ES-I3 (cell line): ENCODE results near the gene TRIM32.

Source experiments
- H3K36me3 ChIP-seq: 2 replicates; pipeline ENCODE4 v1.6.1; 2013; ENCODE audit warnings: mild to moderate bottlenecking, low read length, control low read depth, moderate library complexity; ENCODE audit not compliant: insufficient read depth
- H3K4me1 ChIP-seq: 2 replicates; pipeline ENCODE4 v1.6.1; 2013; ENCODE audit warnings: mild to moderate bottlenecking, control low read depth, low read length; ENCODE audit not compliant: insufficient read depth
- H3K9ac ChIP-seq: 2 replicates; pipeline ENCODE4 v1.6.1; 2013; ENCODE audit warnings: low read depth, mild to moderate bottlenecking, low read length, moderate library complexity
- H3K9me3 ChIP-seq: 2 replicates; pipeline ENCODE4 v1.6.1; 2013; ENCODE audit warnings: mild to moderate bottlenecking, low read length, moderate library complexity; ENCODE audit not compliant: control insufficient read depth, insufficient read depth

Gene TRIM32

GRCh38 chr9:116661037-116661954 lies 25.8 kb upstream of the TRIM32 start:
- no peaks in the 10 kb centered on the region for H3K36me3 ChIP-seq
- no peaks in the 10 kb centered on the region for H3K9me3 ChIP-seq
- H3K4me1 ChIP-seq, result peaks cover 2% of the 10 kb centered on the region; the same call in 1 of the 2 replicates
- H3K9ac ChIP-seq, result no peak overlapping the region

- Histone ChIP-seq H3K9ac (no peak overlapping the region), H3K4me1 (peaks cover 2% of the 10 kb centered on the region; the same call in 1 of the 2 replicates), H3K36me3 (no peaks in the 10 kb centered on the region; the same call in 1 of the 2 replicates), H3K9me3 (no peaks in the 10 kb centered on the region)
These were observed 24.3 kb upstream of the TRIM32 start for GRCh38 chr9:116662646-116663310.

DNA sequence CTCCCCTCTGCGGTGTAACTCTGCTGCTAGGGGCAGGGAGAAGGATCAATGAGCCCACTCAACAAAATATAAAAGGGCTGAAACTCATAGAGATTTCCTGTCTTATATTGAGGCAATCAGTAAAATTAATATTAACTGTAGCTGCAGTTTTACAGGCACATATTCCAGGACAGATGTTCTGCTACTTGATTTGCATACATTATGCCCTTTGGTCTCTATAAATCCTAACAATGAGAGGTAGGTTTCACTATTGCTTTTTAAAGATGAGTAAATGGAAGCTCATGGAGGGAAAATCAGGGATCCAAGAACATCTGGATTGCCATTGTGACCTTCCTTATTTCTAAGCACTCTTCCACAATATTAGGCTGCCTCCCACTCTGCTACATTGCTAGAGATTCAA lies 23.5 kb upstream of the TRIM32 start:
- Histone ChIP-seq H3K36me3 (no peaks in the 10 kb centered on the region; the same call in 1 of the 2 replicates), H3K9ac (no peak overlapping the region), H3K9me3 (no peaks in the 10 kb centered on the region), H3K4me1 (peaks cover 2% of the 10 kb centered on the region; the same call in 1 of the 2 replicates)

GRCh38 chr9:116668970-116669695 lies 18.0 kb upstream of the TRIM32 start:
- H3K36me3 ChIP-seq, result no peaks in the 10 kb centered on the region; the same call in 1 of the 2 replicates

DNA sequence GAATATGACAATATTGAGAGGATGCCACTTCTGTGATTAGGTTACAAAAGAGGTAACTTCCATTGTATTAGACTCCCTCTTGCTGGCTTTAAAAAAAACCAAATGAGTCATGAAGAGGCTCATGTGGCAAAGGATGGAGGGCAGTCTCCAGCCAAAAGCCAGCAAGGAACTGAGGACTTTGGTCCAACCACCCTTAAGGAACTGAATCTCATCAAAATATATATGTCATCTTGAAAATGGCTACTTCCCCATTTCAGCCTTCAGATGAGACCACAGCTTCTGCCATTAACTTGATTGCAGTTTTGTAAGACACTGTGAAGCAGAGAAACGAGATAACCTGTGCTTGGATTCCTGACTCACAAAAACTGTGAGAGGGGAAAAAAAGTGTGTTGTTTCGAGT lies 15.5 kb upstream of the TRIM32 start:
- Histone ChIP-seq H3K36me3 (no peaks in the 10 kb centered on the region; the same call in 1 of the 2 replicates), H3K4me1 (no peaks in the 10 kb centered on the region; the same call in 1 of the 2 replicates), H3K9me3 (peaks cover 14% of the 10 kb centered on the region), H3K9ac (no peak overlapping the region)

More at GRCh38 chr9:116668970-116669695, 18.0 kb upstream of the TRIM32 start:
- peaks cover 6% of the 10 kb centered on the region for H3K9me3 ChIP-seq
- no peaks in the 10 kb centered on the region for H3K4me1 ChIP-seq
- no peak overlapping the region for H3K9ac ChIP-seq

- peaks cover 18% of the 10 kb centered on the region for H3K9me3 ChIP-seq
- no peak overlapping the region for H3K9ac ChIP-seq
- no peaks in the 10 kb centered on the region; the same call in 1 of the 2 replicates for H3K36me3 ChIP-seq
- no peaks in the 10 kb centered on the region; the same call in 1 of the 2 replicates for H3K4me1 ChIP-seq
These were observed 13.7 kb upstream of the TRIM32 start for GRCh38 chr9:116673375-116673774.

DNA sequence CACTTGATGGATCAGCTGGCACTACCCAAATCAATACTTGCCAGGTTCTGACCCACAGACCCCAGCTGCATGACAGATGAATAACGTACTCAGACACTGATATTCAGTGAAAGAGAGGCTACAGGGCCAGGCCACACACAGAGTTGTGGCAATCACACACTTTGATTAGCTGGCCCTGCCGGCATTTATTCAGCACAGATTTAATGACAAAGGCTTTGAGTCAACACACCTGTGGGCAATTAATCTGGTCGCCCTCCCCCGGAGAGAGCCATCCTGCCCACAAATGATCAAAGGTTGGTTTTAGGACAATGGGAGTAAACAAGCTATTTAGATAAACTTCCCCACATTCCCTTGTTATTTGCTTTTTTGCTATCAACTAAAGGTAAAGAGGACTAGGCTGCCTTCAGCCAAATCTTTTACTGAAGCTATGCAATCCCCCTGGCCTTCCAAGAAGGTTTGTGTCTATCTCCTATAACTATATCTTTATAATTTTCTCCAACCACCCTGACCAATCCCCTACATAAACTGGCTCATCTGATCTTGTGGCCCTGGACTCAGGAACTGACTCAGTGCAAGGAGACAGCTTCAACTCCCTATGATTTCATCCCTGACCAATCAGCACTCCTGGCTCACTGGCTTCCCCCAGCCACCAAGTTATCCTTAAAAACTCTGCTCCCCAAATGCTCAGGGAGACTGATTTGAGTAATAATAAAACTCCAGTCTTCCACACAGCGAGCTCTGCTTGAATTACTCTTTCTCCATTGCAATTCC lies 12.7 kb upstream of the TRIM32 start:
- no peaks in the 10 kb centered on the region; the same call in 1 of the 2 replicates for H3K4me1 ChIP-seq
- H3K36me3 ChIP-seq, result no peaks in the 10 kb centered on the region; the same call in 1 of the 2 replicates
- peaks cover 18% of the 10 kb centered on the region for H3K9me3 ChIP-seq
- no peak overlapping the region for H3K9ac ChIP-seq

DNA sequence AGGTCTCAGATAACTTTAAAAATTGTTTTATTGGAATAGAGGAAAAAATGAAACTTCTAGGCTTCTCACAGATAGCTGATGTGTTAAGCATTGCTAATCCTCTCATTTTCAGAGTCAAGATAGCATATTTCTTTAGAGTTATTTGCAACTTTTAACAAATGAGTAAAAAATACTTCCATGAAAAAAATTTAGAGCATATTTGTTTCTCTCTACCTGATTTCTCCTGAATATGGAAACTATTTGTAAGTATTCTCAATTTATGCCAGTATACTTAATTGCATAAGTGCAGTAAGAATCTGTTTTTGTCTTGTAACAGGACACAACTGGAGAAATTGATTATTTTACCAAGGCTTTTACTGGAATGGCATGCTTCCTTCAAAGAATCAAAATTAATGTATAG lies 3.6 kb upstream of the TRIM32 start:
- Histone ChIP-seq H3K9me3 (peaks cover 5% of the 10 kb centered on the region; the same call in 1 of the 2 replicates), H3K4me1 (no peaks in the 10 kb centered on the region), H3K9ac (no peak overlapping the region), H3K36me3 (no peaks in the 10 kb centered on the region; the same call in 1 of the 2 replicates)

GRCh38 chr9:116685166-116685565 lies 1.9 kb upstream of the TRIM32 start:
- H3K36me3 ChIP-seq, result no peaks in the 10 kb centered on the region; the same call in 1 of the 2 replicates
- peaks cover 5% of the 10 kb centered on the region; the same call in 1 of the 2 replicates for H3K9me3 ChIP-seq
- H3K4me1 ChIP-seq, result no peaks in the 10 kb centered on the region
- H3K9ac ChIP-seq, result no peak overlapping the region

DNA sequence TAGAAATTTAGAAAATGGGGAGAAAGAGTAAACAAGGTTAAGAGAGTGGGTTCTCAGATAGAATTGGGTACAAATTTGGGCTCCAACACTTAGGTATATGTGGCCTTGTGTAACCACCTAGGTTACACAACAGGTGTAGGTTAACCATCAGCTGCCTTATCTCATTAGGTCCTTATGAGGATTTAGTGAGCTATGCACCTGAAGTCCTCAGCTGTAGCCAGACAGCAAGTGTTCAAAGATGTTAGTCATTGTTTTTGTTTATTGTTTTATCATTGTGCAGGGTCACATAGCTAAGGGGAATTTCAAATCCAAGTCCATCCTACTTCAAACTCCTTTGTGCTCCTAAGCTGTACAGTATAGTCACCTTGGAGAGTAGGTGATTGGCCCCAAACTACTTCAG lies 970 bp upstream of the TRIM32 start:
- Histone ChIP-seq H3K9me3 (peaks cover 5% of the 10 kb centered on the region; the same call in 1 of the 2 replicates), H3K36me3 (no peaks in the 10 kb centered on the region; the same call in 1 of the 2 replicates), H3K4me1 (no peaks in the 10 kb centered on the region), H3K9ac (peak overlapping the region; percentile 80; the same call in 1 of the 2 replicates)

- H3K9ac ChIP-seq, result peak overlapping the region; percentile 80
- peaks cover 5% of the 10 kb centered on the region; the same call in 1 of the 2 replicates for H3K9me3 ChIP-seq
- no peaks in the 10 kb centered on the region; the same call in 1 of the 2 replicates for H3K36me3 ChIP-seq
- no peaks in the 10 kb centered on the region for H3K4me1 ChIP-seq
These were observed 422 bp upstream of the TRIM32 start for GRCh38 chr9:116686693-116687073.

DNA sequence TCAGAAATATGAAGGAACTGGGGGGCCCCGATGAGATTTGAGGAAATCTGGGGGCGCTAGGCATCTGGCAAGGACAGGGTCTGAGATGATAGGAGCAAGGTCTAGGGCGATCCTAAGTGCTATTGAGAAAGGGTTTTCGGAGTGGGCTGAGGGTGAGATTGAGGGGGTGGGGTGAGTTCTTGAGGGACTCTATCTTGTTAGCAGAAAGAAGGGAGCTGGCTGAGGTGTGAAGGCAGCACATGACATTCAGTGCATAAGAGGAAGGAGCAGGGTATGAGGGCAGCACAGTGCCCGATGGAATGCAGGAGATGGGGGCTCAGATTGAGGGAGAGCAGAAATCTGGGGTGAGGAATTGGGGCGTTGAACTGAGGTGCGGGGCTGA lies 640 bp downstream of the TRIM32 start:
- no peaks in the 10 kb centered on the region for H3K4me1 ChIP-seq
- peak overlapping the region; percentile 80 for H3K9ac ChIP-seq
- no peaks in the 10 kb centered on the region; the same call in 1 of the 2 replicates for H3K36me3 ChIP-seq

DNA sequence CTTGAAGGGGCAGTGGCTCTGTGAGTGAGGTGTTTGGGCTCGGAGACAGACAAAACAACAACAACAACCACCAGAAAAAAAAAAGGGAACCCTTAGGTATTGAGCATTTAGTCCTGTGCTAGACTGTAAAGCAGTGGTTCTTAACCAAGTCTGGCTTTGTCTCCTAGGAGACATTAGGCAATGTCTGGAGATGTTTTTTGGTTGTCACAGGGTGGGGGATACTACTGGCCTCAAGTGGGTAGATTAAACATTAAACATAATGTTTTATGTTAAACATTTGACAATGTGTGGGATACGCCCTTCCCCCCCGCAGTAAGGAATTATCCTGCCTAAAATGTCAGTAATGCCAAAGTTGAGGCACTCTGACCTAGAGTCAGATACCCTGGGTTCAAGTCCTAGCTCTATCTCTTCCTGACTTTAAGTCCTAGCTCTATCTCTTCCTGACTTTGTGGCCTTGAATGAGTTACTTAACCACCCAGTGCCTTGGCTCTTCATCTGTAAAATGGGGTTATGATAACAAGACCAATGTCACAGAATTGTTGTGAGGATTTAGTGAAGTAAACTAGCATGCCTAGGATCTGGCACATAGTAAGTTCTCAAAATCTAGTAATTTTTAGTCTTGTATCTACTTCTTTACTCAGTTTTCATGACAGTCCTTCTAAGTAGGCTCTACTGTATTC lies 1.8 kb downstream of the TRIM32 start:
- Histone ChIP-seq H3K9ac (no peak overlapping the region), H3K4me1 (no peaks in the 10 kb centered on the region), H3K9me3 (peaks cover 2% of the 10 kb centered on the region; the same call in 1 of the 2 replicates), H3K36me3 (no peaks in the 10 kb centered on the region)

More for the DNA sequence above, 640 bp downstream of the TRIM32 start:
- H3K9me3 ChIP-seq, result peaks cover 5% of the 10 kb centered on the region; the same call in 1 of the 2 replicates
